Right lobe of liver (tissue), 6 donors: ENCODE data around the gene KCNJ6. TPM values are rescaled to one million over a fixed set of nuclear protein-coding genes. Genes with fewer than 3 reads are reported as not detected.
A peak's percentile ranks its signal among the peaks of the same experiment; 100 is the strongest.

Source experiments
- ATAC-seq, 4 donors: fragments of 200-7000 bp; cut with Tn5 transposase; one replicate each; pipeline ENCODE4 v1.9.1; 2020; ENCODE audit warnings: mild to moderate bottlenecking in 4 of 4, moderate library complexity in 4 of 4
- DNase-seq, 3 donors: peaks; one replicate each; pipeline ENCODE4 v3.0.0-alpha.2; 2020
- H3K27ac ChIP-seq, 3 donors: fragments of 200-600 bp; one replicate each; pipeline ENCODE4 v1.8.0; 2022
- H3K27me3 ChIP-seq, 2 donors: fragments of 200-600 bp; one replicate each; pipeline ENCODE4 v1.8.0; 2022
- H3K36me3 ChIP-seq, 4 donors: fragments of 200-600 bp; sonication (generic) in 1 of 4; one replicate each; pipeline versions ENCODE4 v1.5.1 to v1.8.0; 2017 to 2022; ENCODE audit warnings: control low read depth in 1 of 4
- H3K4me1 ChIP-seq, 4 donors: fragments of 200-600 bp; sonication (generic) in 1 of 4; one replicate each; pipeline versions ENCODE4 v1.5.1 to v1.8.0; 2017 to 2022; ENCODE audit warnings: control low read depth in 1 of 4
- H3K4me3 ChIP-seq, 3 donors: fragments of 200-600 bp; one replicate each; pipeline ENCODE4 v1.8.0; 2022
- H3K9me3 ChIP-seq, 4 donors: fragments of 200-600 bp; sonication (generic) in 1 of 4; one replicate each; pipeline versions ENCODE4 v1.5.1 to v1.8.0; 2017 to 2022; ENCODE audit warnings: control low read depth in 1 of 4
- CTCF ChIP-seq, 4 donors: fragments of 200-600 bp in 3 of 4; fragments of 450-650 bp in 1 of 4; IDR thresholded peaks; one replicate each; pipeline versions ENCODE4 v1.5.1 to v1.8.0; 2016 to 2022; ENCODE audit warnings: antibody characterized with exemption in 4 of 4, mild to moderate bottlenecking in 2 of 4
- POLR2A ChIP-seq: fragments of 450-650 bp; IDR thresholded peaks from one replicate; pipeline ENCODE4 v1.6.1; 2017; ENCODE audit warnings: antibody characterized with exemption, mild to moderate bottlenecking
- WGBS: methylation state at CpG from one replicate; pipeline ENCODE4 v1.1.6; 2018; ENCODE audit warnings: low coverage, low lambda C conversion rate; ENCODE audit not compliant: insufficient coverage; ENCODE audit errors: missing lambda C conversion rate; 5-methylcytosine and 5-hydroxymethylcytosine counted together
- intact Hi-C, 2 donors: fragments of 100-400 bp; cut with DNase I; formaldehyde crosslinking; loops; one replicate each; pipeline versions ENCODE4 v1.11.2 to v1.14.1; 2022
- total RNA-seq, 6 experiments: library from RNA; depleted of rRNA in 2 of 6; stranded (reverse); fragments of >200 nt in 2 of 6; fragmentation: NEBNext Ultra II Directional in 3 of 6; extraction: Animal tissue kit (Norgen Biotek cat#: 25700) in 3 of 6; gene quantifications; one replicate each; pipeline versions ENCODE4 v1.1.0 to v1.2.4, GENCODE V29; 2016 to 2023
- donor health status: DM: no; HTN: yes; CAD: no.
- donor health status: DM: no; HTN: no; CAD: no.
- donor health status: DM: no; HTN: no; CAD: no.
- donor health status: DM: no; HTN: yes; CAD: no.
- donor health status: DM: no; HTN: yes; CAD: no.

Gene KCNJ6
- total RNA-seq, 6 experiments from 2014 or later = under 0.01 to 0.12 TPM; not detected in 4

- TF ChIP-seq POLR2A (no peak), CTCF (IDR thresholded peaks at IDR 0.05) (no peak)
- WGBS = 82% methylated on average over 5 of the region's 5 CpGs
Measured at GRCh38 chr21:37905291-37905690, 11.0 kb downstream of the KCNJ6 start.

GRCh38 chr21:37904856-37905255 is 11.4 kb downstream of the KCNJ6 start:
- intact Hi-C loops = no loop called here
- ATAC-seq (peak; percentile 35 to 79 (median 64)), DNase-seq (no peak)
- Histone ChIP-seq H3K4me3 (no peak overlapping the region), H3K4me1 (no peaks in the 10 kb centered on the region), H3K27me3 (peaks cover 0 to 6% of the 10 kb centered on the region in 2 donors), H3K9me3 (no peaks in the 10 kb centered on the region), H3K27ac (no peak overlapping the region), H3K36me3 (no peaks in the 10 kb centered on the region)
- WGBS = 17% methylated on average over 4 of the region's 4 CpGs
- TF ChIP-seq CTCF (IDR thresholded peaks at IDR 0.05) (no peak), POLR2A (no peak)

More at GRCh38 chr21:37905291-37905690, 11.0 kb downstream of the KCNJ6 start:
- H3K9me3 ChIP-seq = no peaks in the 10 kb centered on the region
- peaks cover 0 to 6% of the 10 kb centered on the region in 2 donors for H3K27me3 ChIP-seq
- no peaks in the 10 kb centered on the region for H3K4me1 ChIP-seq
- H3K4me3 ChIP-seq = no peak overlapping the region
- intact Hi-C loops = no loop called here
- H3K36me3 ChIP-seq = no peaks in the 10 kb centered on the region
- DNase-seq (no peak), ATAC-seq (no peak)
- H3K27ac ChIP-seq = no peak overlapping the region

GRCh38 chr21:37903396-37903795 is 12.9 kb downstream of the KCNJ6 start:
- Histone ChIP-seq H3K4me1 (no peaks in the 10 kb centered on the region), H3K27ac (no peak overlapping the region), H3K4me3 (no peak overlapping the region), H3K9me3 (no peaks in the 10 kb centered on the region), H3K27me3 (no peaks in the 10 kb centered on the region), H3K36me3 (no peaks in the 10 kb centered on the region)
- 69% methylated on average over 2 of the region's 2 CpGs for WGBS
- DNase-seq (no peak), ATAC-seq (no peak)
- TF ChIP-seq POLR2A = no peak
- TF ChIP-seq CTCF (IDR thresholded peaks at IDR 0.05) = no peak
- intact Hi-C loops = no loop called here

- intact Hi-C loops = no loop called here
- DNase-seq (no peak), ATAC-seq (no peak)
- no peak for TF ChIP-seq CTCF (IDR thresholded peaks at IDR 0.05)
- no peak for TF ChIP-seq POLR2A
- H3K4me3 ChIP-seq = no peak overlapping the region
- no peaks in the 10 kb centered on the region for H3K4me1 ChIP-seq
- no peaks in the 10 kb centered on the region for H3K27me3 ChIP-seq
- H3K27ac ChIP-seq = no peak overlapping the region
- no peaks in the 10 kb centered on the region for H3K9me3 ChIP-seq
- 60% methylated on average over 6 of the region's 6 CpGs for WGBS
- no peaks in the 10 kb centered on the region for H3K36me3 ChIP-seq
Measured at GRCh38 chr21:37899146-37899545, 17.1 kb downstream of the KCNJ6 start.

- H3K27ac ChIP-seq = no peak overlapping the region
- ATAC-seq (no peak), DNase-seq (no peak)
- no peak overlapping the region for H3K4me3 ChIP-seq
- intact Hi-C loops = no loop called here
- no peaks in the 10 kb centered on the region for H3K36me3 ChIP-seq
- no CpG with 5 or more reads among the region's 5 CpGs for WGBS
- H3K9me3 ChIP-seq = no peaks in the 10 kb centered on the region
- H3K4me1 ChIP-seq = no peaks in the 10 kb centered on the region
- H3K27me3 ChIP-seq = no peaks in the 10 kb centered on the region
- TF ChIP-seq CTCF (IDR thresholded peaks at IDR 0.05) = no peak
- no peak for TF ChIP-seq POLR2A
Measured at GRCh38 chr21:37896788-37897187, 19.5 kb downstream of the KCNJ6 start.
